ENCODE measurements around the gene REST. TPM values are rescaled to one million over a fixed set of nuclear protein-coding genes. Genes with fewer than 3 reads are reported as not detected.

Gene REST
- total and polyA plus RNA-seq, 2 of the 8 experiments (the other 6 are each of a cell fraction or from before 2014, with no cell fraction given), result 10.2 to 66.3 TPM

GRCh38 chr4:56876264-56876663, 31.4 kb upstream of the REST start:
- Histone ChIP-seq H4K91ac (replicated peaks; ENCODE audit: insufficient read length, low read length) (no peak overlapping the region), H2BK5ac (ENCODE audit: low read depth, low read length) (no peak overlapping the region)
- POLR2A ChIA-PET (ENCODE audit: partially characterized antibody), result interaction anchor here (0.6 to 0.7 kb wide), 2 partner anchors 31 to 975 kb away, joined by 3 read pairs; partner anchors contain the start of gene REST

More at GRCh38 chr4:56876264-56876663, 31.4 kb upstream of the REST start:
- no peak for DNase-seq (ENCODE audit: low read depth in 1 of 2, low spot score in 2 of 2)
- no peak for FAIRE-seq
- no peak overlapping the region for H4K5ac ChIP-seq (ENCODE audit: insufficient read length, low read depth, low read length)
- no peaks in the 10 kb centered on the region for H3K23me2 ChIP-seq (ENCODE audit: low read depth, low read length)
- no peak overlapping the region for H3K56ac ChIP-seq (replicated peaks; ENCODE audit: insufficient read length, low read depth, low read length)
- no peak overlapping the region for H2BK120ac ChIP-seq (replicated peaks; ENCODE audit: low read depth, low read length)
- H2BK15ac ChIP-seq (ENCODE audit: low read length), result no peak overlapping the region
- no peak overlapping the region for H2BK20ac ChIP-seq (ENCODE audit: low read length)
- H3K79me1 ChIP-seq (ENCODE audit: low read depth, low read length), result no peaks in the 10 kb centered on the region
- no peaks in the 10 kb centered on the region for H4K20me1 ChIP-seq (replicated peaks in 1 of 2; ENCODE audit: control insufficient read depth in 1 of 2, insufficient read depth in 2 of 2, low read length in 2 of 2)
- CTCF ChIA-PET (ENCODE audit: partially characterized antibody), result no interaction called here
- no peaks in the 10 kb centered on the region for H3K9me3 ChIP-seq (ENCODE audit: insufficient read depth in 2 of 2, low read depth in 1 of 2, low read length in 1 of 2)
- H3K27me3 ChIP-seq (replicated peaks in 1 of 4; ENCODE audit: control insufficient read depth in 3 of 4, extremely low read depth in 1 of 4, insufficient read depth in 3 of 4, low read length in 3 of 4), result no peaks in the 10 kb centered on the region
- H3K18ac ChIP-seq (ENCODE audit: extremely low read depth, low read length), result no peak overlapping the region
- no peak overlapping the region for H2AFZ ChIP-seq (ENCODE audit: low read length)
- 96% methylated on average over 4 of the region's 4 CpGs; no CpG with 5 or more reads in 1 of the 2 experiments for WGBS, 2 experiments (ENCODE audit: extremely low coverage in 1 of 2, insufficient coverage in 1 of 2, insufficient read length in 1 of 2, insufficient replicate concordance in 2 of 2, low coverage in 1 of 2, low lambda C conversion rate in 2 of 2, missing lambda C conversion rate in 1 of 2)
- no peak overlapping the region for H3K27ac ChIP-seq (ENCODE audit: low read depth, low read length)
- H3K4me2 ChIP-seq (ENCODE audit: insufficient read depth in 1 of 2, low read depth in 2 of 2, low read length in 2 of 2), result no peak overlapping the region
- no peak overlapping the region for H3K4ac ChIP-seq (replicated peaks; ENCODE audit: insufficient read length, low read depth, low read length)
- no peak overlapping the region for H2BK12ac ChIP-seq (ENCODE audit: low read depth, low read length)
- no peak overlapping the region for H3K14ac ChIP-seq (ENCODE audit: insufficient read length)
- H3K36me3 ChIP-seq (ENCODE audit: control insufficient read depth in 2 of 4, insufficient read depth in 4 of 4, low read length in 3 of 4), result no peaks in the 10 kb centered on the region
- H3K4me1 ChIP-seq (replicated peaks in 1 of 4; ENCODE audit: control insufficient read depth in 3 of 4, insufficient read depth in 4 of 4, low read length in 3 of 4), result peaks cover 0 to 10% (median under 1%) of the 10 kb centered on the region in 4 experiments; a peak in 3 of 7 replicates
- no peak for TF ChIP-seq NANOG (IDR thresholded peaks at IDR 0.05; ENCODE audit: insufficient read depth, low read depth, low read length, poor library complexity, severe bottlenecking)
- TF ChIP-seq CEBPB (IDR thresholded peaks at IDR 0.05; ENCODE audit: low read depth, low read length), result no peak
- no peak overlapping the region for H3K23ac ChIP-seq (ENCODE audit: insufficient read length)
- H3K4me3 ChIP-seq (ENCODE audit: extremely low read depth in 1 of 4, insufficient read depth in 2 of 4, low read depth in 3 of 4, low read length in 4 of 4), result no peak overlapping the region
- no peaks in the 10 kb centered on the region for H3K79me2 ChIP-seq (ENCODE audit: control insufficient read depth in 1 of 2, insufficient read depth in 2 of 2, low read length in 2 of 2)
- H2AK5ac ChIP-seq (ENCODE audit: low read depth, low read length), result no peak overlapping the region
- H3K9ac ChIP-seq (replicated peaks in 1 of 4; ENCODE audit: extremely low read depth in 1 of 4, low read depth in 3 of 4, low read length in 3 of 4), result no peak overlapping the region
- H4K8ac ChIP-seq (ENCODE audit: extremely low read depth, insufficient read depth, low read length), result no peak overlapping the region

Data from H1 (cell line).